Spinal cord (tissue), 10 donors: ENCODE results near the gene HSF2BP. TPM values are rescaled to one million over a fixed set of nuclear protein-coding genes. Genes with fewer than 3 reads are reported as not detected.
"Not testable (repeated sequence)": the region's sequence is repeated elsewhere in the genome, so short reads cannot be mapped to it uniquely, and the experiment has no call there.

Experiments used
- DNase-seq, 6 donors: peaks; one replicate each; pipeline versions ENCODE4 v3.0.0 to v3.0.0-alpha.2; 2013 to 2015; ENCODE audit warnings: low spot score in 6 of 6, low read depth in 4 of 6
- H3K27ac ChIP-seq: one replicate; pipeline ENCODE4 v1.5.1; 2013; ENCODE audit warnings: low read depth, low read length, control low read depth
- H3K27me3 ChIP-seq: one replicate; pipeline ENCODE4 v1.6.1; 2013; ENCODE audit warnings: low read length; ENCODE audit not compliant: control insufficient read depth, insufficient read depth
- H3K36me3 ChIP-seq: one replicate; pipeline ENCODE4 v1.6.1; 2013; ENCODE audit warnings: low read length; ENCODE audit not compliant: control insufficient read depth, insufficient read depth
- H3K4me1 ChIP-seq: one replicate; pipeline ENCODE4 v1.6.1; 2013; ENCODE audit warnings: low read length; ENCODE audit not compliant: control insufficient read depth, insufficient read depth
- H3K4me3 ChIP-seq: one replicate; pipeline ENCODE4 v1.5.1; 2013; ENCODE audit warnings: low read depth, low read length, control low read depth
- H3K9me3 ChIP-seq: one replicate; pipeline ENCODE4 v1.6.1; 2013; ENCODE audit warnings: low read length; ENCODE audit not compliant: control insufficient read depth, insufficient read depth
- WGBS: methylation state at CpG from one replicate; pipeline ENCODE4 v1.1.5; 2013; ENCODE audit warnings: missing lambda C conversion rate; ENCODE audit not compliant: insufficient coverage; 5-methylcytosine and 5-hydroxymethylcytosine counted together
- polyA plus RNA-seq, 2 donors: library from polyadenylated mRNA; unstranded; fragments of 120-200 nt; gene quantifications; one replicate each; pipeline ENCODE4 v1.2.1, GENCODE V29; 2013; ENCODE audit not compliant: insufficient read length in 2 of 2
- small RNA-seq: library from RNA; depleted of rRNA; stranded (forward); fragments of <200 nt; gene quantifications from one replicate; pipeline ENCODE3, GENCODE V24; 2014; ENCODE audit warnings: low replicate concordance
- total RNA-seq, 2 donors: library from RNA; depleted of rRNA in 1 of 2; stranded (reverse); fragments of 120-200 nt in 1 of 2; fragments of >200 nt in 1 of 2; gene quantifications; one replicate each; pipeline versions ENCODE4 v1.2.3 to v1.2.4, GENCODE V29; 2013 to 2014
- donor health status: healthy.

HSF2BP gene
- total and polyA plus RNA-seq, 4 donors, result 1.3 to 2.0 (median 1.4) TPM

DNA sequence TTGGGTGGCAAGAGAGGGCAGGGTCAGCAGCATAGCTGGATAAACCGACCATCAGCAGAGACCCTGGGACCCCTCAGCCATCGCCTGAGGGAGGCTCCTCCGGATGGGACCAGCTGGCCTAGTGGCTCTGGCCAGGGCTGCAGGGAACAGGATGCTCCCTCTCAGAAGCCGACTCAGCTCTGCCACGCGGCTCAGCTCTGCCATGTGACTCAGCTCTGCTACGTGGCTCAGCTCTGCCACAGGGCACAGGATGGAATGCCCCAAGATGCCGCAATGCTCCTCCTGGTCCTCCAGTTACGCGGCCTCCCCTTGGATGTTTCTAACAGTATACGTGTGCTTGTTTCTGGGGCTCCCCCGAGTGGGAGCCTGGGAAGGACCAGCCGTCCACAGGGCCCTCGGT, 165.8 kb downstream of the HSF2BP start:
- H3K27me3 ChIP-seq, H3K27ac ChIP-seq, H3K4me3 ChIP-seq, DNase-seq, H3K9me3 ChIP-seq, H3K36me3 ChIP-seq, H3K4me1 ChIP-seq: not testable (repeated sequence)
- WGBS, result no CpG with 5 or more reads among the region's 14 CpGs

DNA sequence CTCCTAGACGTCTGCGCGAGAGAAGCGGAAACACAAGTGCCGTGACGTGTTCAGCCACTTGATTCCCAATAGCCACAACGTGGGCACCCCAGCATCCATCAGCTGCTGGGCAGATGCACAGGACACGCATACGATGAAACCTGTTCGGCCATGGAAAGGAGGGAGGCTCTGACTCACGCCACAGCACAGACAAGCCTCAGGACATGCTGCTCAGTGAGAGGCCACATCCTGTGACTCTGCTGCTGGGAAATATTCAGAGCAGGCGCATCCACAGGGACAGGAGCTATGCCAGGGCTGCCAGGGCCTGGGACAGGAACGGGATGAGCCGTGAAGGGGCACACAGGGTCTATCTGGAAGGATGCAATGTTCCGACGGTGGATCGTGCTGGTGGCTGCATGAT, 171.1 kb downstream of the HSF2BP start:
- no CpG with 5 or more reads among the region's 17 CpGs for WGBS
- H3K36me3 ChIP-seq, H3K4me1 ChIP-seq, H3K27me3 ChIP-seq, H3K9me3 ChIP-seq, DNase-seq, H3K27ac ChIP-seq, H3K4me3 ChIP-seq: not testable (repeated sequence)

DNA sequence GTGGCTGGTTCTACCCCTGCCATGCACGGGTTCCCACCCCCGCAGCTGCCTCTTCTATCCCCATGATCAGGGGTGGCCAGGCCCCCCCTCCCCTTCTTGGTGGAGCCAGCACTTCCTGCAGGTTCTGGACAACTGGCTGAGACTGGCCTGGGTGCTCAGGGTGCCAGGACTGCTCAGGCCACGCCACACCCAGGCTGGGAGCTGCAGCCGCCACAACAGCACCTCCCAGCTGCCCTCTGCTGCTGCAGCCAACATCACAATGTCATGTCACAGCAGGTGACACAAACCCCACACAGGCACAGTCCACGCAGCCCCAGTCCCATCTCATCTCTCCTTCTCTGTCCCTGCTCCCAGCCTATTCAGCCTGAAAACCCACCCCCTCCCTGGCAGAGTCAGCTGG, 173.2 kb downstream of the HSF2BP start:
- not testable (repeated sequence) for H3K9me3 ChIP-seq, H3K36me3 ChIP-seq, DNase-seq, H3K27ac ChIP-seq, H3K27me3 ChIP-seq, H3K4me1 ChIP-seq, H3K4me3 ChIP-seq
- no CpG with 5 or more reads among the region's 5 CpGs for WGBS

DNA sequence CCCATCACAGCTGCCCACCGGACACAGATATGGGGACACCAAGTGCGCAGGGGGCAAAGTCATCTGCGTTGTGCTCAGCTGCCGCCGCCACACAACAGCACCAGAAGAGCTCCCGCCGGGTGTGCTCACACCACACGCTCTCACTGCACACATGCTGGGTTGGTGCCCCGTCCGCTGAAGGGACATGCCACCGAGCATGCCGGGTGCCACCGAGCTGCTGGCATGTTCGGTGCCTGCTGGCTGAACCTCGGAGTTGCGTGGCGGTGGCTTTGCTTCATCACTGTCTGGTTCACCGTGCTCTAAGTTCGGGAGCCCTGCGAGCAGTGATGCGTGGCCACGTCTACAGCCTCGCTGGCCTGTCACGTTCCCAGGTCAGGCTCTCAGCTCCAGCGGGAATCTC, 174.3 kb downstream of the HSF2BP start:
- not testable (repeated sequence) for DNase-seq, H3K4me3 ChIP-seq, H3K27me3 ChIP-seq, H3K9me3 ChIP-seq, H3K4me1 ChIP-seq, H3K27ac ChIP-seq, H3K36me3 ChIP-seq
- no CpG with 5 or more reads among the region's 25 CpGs for WGBS

DNA sequence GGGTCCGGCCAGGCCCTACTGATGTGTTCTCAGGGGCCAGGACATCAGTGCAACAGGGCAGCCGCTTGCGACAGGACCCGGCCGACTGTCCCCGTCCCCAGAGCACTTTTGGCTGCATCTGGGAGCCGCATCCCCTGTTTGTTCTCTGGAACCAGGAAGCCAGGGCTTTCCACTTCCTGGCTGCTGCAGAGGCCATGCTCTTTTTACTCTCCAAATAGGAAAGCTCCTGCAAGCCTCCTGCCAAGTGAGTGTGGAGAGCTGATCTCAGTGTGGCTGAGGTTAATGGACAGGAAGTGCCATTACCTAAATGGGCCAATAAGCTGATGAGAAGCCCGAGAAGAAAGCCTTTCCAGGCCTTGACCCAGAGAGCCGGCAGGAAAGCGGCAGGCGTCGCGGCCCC, 180.1 kb downstream of the HSF2BP start:
- not testable (repeated sequence) for H3K27ac ChIP-seq, H3K4me1 ChIP-seq, H3K27me3 ChIP-seq, H3K4me3 ChIP-seq, DNase-seq, H3K36me3 ChIP-seq, H3K9me3 ChIP-seq
- no CpG with 5 or more reads among the region's 13 CpGs for WGBS

Small RNAs within 50 kb of the gene (small RNA-seq; reads per million reads assigned to genes)
- not detected for gene MIR6070

Other genes with a start within 250 kb of the HSF2BP start
- gene SIK1, start 232.4 kb downstream of the HSF2BP start, total RNA-seq, result 10 to 100 TPM in 1 of 2 donors, 1 to 10 TPM in 1; 4.7 to 13.2 TPM
- gene SIK1, start 232.4 kb downstream of the HSF2BP start, polyA plus RNA-seq, result 1 to 10 TPM; 4.7 to 7.6 TPM
- 10 to 100 TPM; 13.1 to 19.5 TPM for gene RRP1B, start 72 bp upstream of the HSF2BP start, total RNA-seq
- 10 to 100 TPM; 23.8 to 25.8 TPM for gene RRP1B, start 72 bp upstream of the HSF2BP start, polyA plus RNA-seq
- gene PDXK, start 59.6 kb upstream of the HSF2BP start, total RNA-seq, result 100 to 1,000 TPM in 1 of 2 donors, 10 to 100 TPM in 1; 57.4 to 127 TPM
- gene PDXK, start 59.6 kb upstream of the HSF2BP start, polyA plus RNA-seq, result 100 to 1,000 TPM; 109 to 125 TPM
- gene CSTB, start 116.8 kb upstream of the HSF2BP start, total RNA-seq, result 10 to 100 TPM in 1 of 2 donors, 1 to 10 TPM in 1; 9.8 to 18.7 TPM
- gene CSTB, start 116.8 kb upstream of the HSF2BP start, polyA plus RNA-seq, result 10 to 100 TPM; 40.0 to 43.1 TPM
- 10 to 100 TPM; 14.2 to 16.9 TPM for gene RRP1, start 130.1 kb upstream of the HSF2BP start, total RNA-seq
- gene RRP1, start 130.1 kb upstream of the HSF2BP start, polyA plus RNA-seq, result 10 to 100 TPM; 31.3 to 39.2 TPM
- 10 to 100 TPM; 33.7 to 35.5 TPM for gene AGPAT3, start 205.7 kb upstream of the HSF2BP start, total RNA-seq
- 10 to 100 TPM; 63.2 to 63.3 TPM for gene AGPAT3, start 205.7 kb upstream of the HSF2BP start, polyA plus RNA-seq